ENCODE data around the gene CFAP45.
A peak's percentile ranks its signal among the peaks of the same experiment; 100 is the strongest.
"Not testable (repeated sequence)": the region's sequence is repeated elsewhere in the genome, so short reads cannot be mapped to it uniquely, and the experiment has no call there.

Gene CFAP45

DNA sequence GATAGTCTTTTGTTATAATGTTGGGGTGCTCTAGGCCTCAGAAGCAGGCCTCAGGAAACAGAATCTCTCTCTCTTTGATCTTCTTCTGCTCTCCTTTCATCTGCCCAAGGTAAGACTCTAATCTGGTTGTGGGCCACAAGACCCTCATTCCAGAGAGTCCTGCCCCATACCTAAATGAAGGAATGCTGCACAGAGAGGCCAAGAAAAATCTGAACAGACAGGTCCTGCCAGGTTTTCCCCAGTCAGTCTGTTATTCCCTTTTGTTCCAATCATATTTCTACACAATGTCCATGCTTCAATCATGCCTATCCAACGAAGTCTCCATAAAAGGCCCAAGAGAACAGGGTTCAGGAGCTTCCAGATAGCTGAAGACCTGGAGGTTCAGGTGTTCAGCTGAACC is 7.0 kb upstream of the CFAP45 start:
- no peak for DNase-seq (ENCODE audit: low read depth in 2 of 2)

DNA sequence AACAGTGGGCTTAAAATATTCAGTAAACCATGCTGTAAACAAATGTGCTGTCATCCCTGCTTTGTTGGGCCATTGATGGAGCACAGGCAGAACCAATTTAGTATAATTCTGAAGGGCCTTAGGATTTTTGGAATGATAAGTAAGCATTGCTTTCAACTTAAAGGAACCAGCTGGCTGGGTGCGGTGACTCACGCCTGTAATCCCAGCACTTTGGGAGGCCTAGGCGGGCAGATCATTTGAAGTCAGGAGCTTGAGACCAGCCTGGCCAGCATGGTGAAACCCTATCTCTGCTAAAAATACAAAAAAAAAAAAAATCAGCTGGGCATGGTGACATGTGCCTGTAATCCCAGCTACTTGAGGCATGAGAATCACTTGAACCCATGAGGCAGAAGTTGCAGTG is 4.1 kb upstream of the CFAP45 start:
- DNase-seq (ENCODE audit: low read depth in 2 of 2), result not testable (repeated sequence)

DNA sequence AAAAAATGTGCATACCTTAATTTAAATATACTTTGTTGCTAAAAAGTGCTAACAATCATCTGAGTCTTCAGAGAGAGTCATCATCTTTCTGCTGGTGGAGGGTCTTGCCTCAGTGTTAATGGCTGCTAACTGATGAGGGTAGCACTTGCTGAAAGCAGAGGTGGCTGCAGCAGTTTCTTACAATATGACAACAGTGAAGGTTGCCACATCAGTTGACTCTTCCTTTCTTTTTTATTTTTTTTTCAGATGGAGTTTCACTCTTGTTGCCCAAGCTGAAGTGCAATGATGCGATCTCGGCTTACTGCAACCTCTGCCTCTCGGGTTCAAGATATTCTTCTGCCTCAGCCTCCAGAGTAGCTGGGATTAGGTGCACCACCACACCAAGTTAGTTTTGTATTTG is 2.6 kb upstream of the CFAP45 start:
- DNase-seq (ENCODE audit: low read depth in 2 of 2), result no peak

DNA sequence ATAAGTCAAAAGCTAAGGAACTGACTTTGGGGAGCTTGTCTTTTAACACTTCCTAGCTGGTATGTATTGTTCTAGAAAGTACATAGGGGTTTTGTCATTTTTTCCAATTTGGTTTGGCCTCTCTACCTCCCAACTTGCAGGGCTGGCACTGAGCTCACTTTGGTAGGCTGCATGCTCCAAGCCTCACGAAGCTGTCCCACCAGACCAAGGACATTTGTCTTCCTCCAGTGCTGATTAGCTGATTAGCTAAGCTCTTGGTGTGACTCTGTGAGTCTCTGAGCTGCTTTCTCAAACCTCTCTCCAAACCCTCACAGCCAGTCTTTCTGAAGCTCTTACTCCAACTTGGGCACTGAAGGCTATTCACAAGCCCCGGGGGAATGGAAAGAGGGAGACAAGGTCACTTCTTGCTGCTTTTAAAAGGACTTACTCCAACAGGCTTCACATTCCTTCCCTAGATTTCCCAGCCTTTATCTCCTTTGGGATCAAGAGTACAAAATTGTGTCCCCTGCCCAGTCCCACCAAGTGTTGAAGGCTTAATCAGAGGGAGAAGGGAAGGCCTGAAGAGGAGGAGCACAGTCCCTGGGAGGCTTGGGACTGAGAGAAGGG is 893 bp upstream of the CFAP45 start:
- DNase-seq (ENCODE audit: low read depth in 2 of 2), result no peak

DNA sequence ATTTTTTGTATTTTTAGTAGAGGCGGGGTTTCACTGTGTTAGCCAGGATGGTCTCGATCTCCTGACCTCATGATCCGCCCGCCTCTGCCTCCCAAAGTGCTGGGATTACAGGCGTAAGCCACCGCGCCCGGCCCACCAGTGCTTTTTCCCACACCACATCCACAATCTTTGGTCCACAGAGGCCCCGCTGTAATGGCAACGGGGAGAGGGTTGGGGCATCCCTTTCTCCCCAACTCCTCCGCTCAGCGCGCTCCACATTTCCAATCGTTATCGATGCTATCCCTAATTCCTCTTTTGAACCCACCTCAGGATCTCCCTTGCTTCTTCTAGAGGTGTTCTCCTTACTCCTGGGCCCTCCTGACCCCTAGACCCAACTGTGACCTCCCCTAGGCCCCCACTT is 331 bp downstream of the CFAP45 start:
- DNase-seq (ENCODE audit: low read depth in 2 of 2), result not testable (repeated sequence)

DNA sequence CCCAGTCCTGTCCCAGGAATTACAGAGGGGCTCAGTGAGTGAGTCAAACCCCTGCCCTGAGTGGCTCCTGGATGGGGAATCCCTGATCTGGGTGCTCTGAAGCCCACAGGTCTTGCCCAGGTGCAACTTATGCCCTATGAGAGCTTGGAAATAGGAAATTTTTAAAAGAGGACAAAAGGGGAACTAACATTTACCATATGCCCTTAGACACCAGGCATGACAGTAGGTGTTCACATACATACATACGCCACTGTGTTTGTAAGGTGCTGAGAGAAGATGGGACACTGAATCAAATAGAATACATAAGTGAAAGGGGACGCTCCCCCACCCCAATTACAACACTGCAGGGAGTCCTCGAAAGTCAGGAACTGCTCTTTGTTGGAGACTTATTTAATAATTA is 1.4 kb downstream of the CFAP45 start:
- no peak for DNase-seq (ENCODE audit: low read depth in 2 of 2)

DNA sequence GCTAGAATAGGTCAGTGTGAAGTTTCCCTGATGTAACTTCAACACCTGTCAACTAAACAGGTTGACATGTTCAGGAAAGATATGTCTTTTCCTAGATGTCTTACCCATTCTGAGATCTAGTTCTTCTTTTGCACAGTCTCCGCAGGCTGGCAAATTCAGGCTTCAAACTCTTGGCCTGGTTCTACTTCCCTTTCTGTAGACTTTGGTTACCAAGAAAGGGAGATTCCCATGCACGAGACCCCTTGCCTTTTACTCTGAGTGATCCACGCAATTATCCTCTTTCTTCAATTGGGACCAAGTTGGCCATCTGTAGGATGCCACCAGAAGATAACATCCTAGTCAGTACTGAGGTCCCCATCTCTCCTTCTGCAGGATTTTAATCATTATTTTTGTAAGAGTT is 2.0 kb downstream of the CFAP45 start:
- no peak for DNase-seq (ENCODE audit: low read depth in 2 of 2)

DNA sequence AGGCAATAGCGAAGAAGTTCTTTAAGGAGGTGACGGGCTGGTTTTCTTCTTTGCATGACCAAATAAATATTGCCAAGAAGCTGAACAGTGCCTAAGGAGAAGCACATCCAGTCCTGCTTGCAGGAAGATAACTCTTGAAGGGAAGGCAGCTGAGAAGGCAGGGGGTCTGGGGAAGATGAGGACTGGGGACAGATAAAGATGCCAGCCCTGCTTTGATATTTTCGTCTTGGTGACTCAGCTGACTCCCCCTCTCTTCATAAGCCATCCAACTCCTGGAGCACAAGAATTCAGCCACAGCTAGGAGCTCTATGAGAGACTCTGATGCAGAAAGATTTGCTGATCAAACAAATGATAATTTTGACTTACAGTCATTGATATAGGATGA is 3.4 kb downstream of the CFAP45 start:
- no peak for DNase-seq (ENCODE audit: low read depth in 2 of 2)

DNA sequence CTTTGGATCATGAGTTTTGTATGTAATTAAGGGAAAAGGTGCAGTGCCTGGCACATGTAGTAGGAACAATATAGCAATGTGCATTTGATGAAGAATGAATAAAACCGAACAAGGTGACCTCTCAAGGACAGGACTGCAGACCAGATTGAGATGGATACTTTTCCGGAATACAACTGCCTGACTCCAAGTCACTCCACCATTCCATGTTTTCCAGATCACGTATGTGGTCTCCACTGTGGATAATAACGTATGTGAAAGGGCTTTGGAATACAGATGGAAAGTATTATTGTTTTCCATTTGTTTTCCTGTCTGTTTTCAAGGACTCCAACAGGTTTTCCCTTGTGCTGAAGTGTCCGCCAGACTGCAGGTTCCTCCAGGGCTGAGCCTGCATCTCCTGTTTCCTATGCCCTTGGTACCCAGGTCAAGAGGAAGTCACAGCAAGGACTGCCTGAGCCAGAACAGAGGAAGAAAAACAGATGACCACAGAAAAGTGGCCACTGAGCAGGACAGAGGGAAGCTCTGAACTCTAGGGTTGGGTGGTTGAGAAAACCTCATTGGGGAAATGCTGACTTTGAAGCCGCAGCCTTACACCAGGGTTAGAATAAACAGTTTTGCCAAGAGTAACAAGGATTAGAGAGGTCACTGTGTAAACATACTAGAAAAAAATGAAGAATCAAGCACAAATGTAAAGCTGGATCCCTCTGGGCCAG is 4.0 kb downstream of the CFAP45 start:
- no peak for DNase-seq (ENCODE audit: low read depth in 2 of 2)

DNA sequence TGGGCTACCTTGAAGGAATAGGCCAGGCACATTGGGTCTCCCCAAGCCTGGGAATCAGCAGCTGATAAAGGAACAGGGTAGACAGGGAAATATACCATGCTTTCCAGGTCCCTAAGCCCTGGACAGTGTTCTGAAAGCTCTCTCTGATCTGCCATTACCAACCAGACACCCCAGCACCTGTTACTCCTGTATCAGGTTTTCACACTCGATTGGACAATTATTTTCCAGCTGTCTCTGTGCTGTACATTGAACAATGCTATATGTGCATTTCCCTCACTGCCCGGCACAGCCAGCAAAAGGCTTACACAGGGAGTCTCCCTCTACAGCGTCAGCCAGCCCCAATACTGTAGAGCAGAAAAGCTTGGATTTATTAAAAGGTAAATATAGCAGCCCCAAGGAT is 4.7 kb downstream of the CFAP45 start:
- no peak for DNase-seq (ENCODE audit: low read depth in 2 of 2)

DNA sequence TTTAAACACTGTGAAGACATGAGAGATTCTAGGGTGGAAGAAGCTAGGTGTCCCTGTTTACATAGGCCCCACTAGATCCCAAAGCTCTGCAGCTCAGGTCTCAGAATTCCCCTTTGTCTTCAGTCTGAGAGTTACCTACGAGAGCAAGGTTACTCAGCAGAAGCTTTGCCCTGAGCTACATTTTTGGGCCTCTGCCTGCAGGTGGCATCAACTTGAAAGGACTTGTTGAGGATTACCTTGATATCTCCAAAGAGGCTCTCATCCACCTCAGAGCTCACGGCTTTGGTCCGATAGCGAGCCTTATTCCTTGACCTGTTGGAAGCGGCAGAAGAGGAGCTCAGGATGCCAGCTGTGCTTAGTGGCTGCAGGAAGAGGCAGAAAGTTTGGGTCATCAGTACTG is 7.0 kb downstream of the CFAP45 start:
- no peak for DNase-seq (ENCODE audit: low read depth in 2 of 2)

DNA sequence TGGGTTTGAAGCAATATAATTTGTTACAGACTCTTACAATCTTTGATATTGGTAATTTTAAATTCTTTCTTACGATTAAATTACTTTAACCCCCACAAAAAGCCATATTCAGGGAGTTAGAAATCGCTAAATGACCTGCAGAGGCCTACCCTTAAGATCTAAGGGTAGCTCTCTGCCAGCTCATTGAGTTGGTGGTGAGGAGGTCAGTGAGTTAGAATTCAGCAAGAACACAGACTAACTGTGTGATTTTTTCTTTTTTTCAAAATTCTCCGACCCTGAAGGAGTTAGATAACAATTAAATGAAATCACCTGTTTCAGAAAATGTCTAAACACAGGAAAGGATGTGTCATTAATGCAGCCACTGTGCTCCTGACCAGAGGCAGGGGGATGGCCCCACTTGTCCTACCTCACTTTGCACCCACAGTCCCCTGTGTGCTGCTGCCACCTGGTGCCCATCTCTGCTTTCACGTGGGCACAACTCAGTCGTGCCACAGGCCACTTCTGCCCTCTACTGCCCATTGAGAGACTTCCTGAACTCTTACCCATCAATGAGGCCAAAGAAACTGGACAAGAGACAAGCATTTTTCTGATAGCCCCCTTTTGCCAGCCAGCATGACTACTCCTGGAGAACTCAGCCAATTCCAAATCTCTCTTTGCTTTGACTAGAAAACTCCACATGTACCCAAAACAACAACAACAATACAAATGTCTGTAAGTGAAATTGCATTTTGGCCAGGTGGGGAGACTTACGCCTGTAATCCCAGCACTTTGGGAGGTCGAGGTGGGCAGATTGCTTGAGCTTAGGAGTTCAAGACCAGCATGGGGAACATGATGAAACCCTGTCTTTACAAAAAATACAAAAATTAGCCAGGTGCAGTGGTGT is 8.4 kb downstream of the CFAP45 start:
- DNase-seq (ENCODE audit: low read depth in 2 of 2), result peak; percentile 57 to 62

DNA sequence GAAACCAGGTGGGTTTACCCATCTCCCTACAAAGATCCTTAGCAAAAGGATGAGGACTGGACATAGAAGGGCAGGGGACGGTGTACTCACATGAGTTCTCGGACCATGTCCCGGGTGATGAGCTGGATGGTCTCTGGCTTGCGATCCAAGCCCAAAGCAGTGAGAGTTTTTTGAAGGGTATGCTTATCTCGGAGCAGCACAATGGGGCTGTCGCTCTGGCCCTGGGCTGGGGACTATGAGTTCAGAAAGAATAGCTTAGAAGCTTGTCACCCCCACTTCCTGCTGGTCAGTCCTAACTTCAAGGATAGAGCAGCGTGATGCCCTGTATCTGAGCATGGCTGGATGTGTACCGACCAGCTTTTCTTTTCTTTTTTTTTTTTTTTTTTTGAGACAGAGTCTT is 9.6 kb downstream of the CFAP45 start:
- no peak for DNase-seq (ENCODE audit: low read depth in 2 of 2)

DNA sequence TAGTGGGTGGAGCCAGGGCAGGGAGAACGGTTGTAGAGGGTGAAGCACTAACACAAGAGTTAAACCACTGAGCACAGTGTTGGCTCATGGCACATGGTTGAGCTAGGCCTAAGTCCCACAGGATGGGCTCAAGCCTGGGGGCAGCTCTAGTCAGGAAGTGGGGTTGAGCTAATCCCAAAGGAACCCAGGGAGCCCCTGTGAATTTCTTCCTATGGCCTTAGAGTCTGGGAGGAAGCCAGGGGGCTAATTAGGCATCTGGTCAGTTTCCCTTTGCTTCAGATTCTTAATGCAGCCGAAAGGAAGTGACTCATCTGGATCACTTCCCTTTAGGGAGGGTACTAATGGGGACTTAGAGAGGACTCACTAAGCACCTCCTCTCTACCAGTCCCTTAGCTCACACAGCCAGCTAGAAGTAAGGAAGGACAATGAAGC is 10.1 kb downstream of the CFAP45 start:
- no peak for DNase-seq (ENCODE audit: low read depth in 2 of 2)

DNA sequence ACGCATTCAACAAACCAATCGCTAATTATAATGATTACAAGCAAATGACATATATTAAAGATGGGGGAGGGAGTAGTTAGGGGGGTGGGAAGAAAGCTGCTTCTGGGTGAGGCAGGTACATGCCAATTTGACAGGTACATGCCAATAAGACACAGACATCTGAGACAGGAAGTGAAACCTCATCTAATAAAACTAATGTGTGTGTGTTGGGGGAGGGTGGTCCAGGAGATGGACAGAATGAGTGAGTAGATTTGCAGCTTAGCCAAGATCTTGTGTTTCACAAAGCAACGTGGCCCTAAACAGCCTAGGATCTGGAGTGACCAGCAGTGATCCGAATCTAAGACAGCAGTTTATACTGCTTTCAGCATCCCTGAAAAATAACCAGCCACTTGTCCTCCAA is 10.8 kb downstream of the CFAP45 start:
- DNase-seq (ENCODE audit: low read depth in 2 of 2), result no peak

DNA sequence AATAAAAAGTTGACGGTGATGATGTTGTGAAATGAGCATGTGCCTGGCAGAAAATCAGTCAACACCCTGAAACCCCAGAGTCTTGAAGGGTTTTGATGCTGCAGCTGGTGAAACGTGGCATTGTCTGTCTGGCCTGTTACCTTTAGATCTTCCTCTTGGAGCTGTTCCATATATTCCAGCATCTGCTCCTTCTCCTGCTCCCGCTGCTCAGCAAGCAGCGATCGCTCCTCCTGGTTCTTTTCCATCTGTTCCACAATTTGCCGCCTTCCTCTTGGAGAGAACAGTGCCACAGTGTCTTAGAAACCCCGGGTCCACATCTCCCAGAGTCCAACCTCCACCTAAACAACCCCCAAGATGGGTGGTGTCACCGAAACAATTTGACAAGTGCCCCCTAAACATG is 15.7 kb downstream of the CFAP45 start:
- DNase-seq (ENCODE audit: low read depth in 2 of 2), result no peak

DNA sequence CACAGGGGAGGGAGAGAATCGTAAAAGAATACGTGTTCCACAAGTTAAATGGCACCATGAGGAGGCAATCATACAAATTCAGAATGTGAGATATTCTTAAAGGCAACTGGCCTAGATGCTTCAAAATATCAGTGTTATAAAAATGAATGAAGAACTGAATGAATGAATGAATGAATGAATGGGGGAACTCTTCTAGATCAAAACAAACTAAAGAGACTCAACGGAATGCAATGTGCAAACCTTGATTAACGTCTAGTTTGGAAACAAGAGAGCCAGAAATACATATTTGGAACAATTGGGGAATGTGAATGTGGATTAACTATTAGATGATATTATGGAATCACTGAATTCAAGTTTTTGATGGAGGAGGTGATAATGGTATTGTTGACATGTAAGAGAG is 16.8 kb downstream of the CFAP45 start:
- DNase-seq (ENCODE audit: low read depth in 2 of 2), result no peak

DNA sequence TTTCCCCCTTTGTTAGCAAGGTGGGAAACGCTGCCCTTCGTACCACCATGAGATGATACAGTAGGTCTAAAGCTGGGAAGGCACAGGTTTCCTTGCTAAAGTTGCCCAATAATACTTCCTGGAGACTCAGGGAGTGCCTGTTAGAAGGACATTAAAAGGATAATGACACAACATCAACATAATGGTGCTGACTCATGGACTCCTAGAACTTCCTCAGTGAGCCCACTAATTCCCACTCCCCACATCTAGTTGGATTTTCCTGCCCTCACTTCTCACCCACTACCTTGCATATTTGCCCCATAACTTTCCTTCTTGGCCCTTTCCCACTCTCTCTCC is 17.5 kb downstream of the CFAP45 start:
- DNase-seq (ENCODE audit: low read depth in 2 of 2), result no peak

DNA sequence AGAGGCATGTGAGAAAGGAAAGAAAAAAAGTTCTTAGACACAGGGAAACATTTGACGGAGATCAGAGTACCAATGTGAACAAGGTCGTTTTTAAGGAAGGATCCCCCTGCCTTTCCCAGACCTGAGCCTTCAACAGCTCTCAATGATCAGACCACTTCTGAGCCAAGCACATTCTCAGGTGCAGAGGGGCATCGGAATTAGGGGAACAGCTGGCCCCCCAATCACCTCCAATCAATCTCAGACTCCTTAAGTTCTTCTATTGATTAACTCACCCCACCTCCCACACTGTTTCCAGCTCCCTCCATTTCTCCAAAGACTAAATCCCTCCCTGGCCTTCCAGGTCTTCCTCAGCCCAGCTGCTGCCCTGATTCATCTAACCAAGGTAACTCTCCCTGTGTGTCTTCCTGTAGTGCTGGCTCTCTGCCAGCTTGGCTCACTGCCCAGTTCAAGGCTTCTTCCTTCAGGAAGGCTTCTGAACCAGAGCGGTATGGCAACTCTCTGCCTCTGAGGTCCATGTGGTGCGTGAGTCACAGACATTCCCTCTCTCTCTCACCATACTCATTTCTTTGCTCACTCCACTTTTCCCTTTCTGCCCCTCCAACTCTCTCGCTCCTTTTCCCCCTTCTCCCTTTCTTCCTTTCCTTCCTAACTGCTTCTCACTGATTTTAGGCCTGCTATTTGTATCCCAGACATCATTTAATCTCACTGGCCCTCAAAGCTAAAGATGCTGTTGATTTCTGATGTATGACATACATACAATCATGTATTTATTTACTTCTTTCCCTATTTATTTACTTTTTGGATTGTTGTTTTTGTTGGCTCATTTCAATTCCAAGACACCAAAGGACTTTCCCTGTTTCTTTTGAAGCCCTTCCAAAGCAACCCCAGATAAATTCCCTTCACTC is 18.1 kb downstream of the CFAP45 start:
- DNase-seq (ENCODE audit: low read depth in 2 of 2), result peak in 1 of 2 donors; percentile 5

DNA sequence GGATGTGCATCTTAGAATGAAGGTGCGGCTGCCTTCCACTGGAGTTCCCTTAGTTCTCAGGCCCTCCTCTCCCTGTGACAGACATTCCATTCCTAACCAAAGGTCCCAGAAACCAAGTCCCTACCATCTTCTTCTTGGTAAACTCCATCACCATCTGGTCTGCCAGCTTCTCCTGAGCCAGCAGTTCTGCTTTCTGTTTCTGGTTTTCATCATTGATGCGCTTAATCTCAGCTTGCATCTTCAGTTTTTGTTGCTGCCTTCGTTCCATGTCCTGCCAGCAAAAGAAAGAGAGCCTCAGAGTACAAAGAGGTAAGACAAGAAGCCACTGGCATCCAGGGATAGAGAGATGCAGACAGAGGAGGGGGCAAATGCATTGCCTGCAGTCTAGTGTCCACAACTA is 19.5 kb downstream of the CFAP45 start:
- DNase-seq (ENCODE audit: low read depth in 2 of 2), result no peak

DNA sequence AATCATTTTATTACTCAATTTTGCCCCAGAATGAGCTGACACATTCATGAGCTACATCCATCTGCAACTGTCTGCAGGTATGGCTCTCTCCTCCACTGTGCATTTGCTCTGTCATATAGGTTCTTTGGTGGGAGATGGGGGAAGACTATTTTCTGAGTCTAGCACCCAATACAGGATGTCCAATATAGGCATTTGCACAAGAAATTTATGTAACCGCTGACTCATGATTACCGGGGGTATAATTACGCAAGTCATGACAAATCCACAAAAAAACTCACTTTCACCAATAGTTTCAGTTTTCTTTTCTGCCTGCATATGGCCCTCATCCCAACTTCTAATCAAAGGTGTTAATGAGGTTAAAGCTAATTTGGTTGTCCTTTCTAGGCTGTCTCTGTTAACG is 20.0 kb downstream of the CFAP45 start:
- DNase-seq (ENCODE audit: low read depth in 2 of 2), result no peak

DNA sequence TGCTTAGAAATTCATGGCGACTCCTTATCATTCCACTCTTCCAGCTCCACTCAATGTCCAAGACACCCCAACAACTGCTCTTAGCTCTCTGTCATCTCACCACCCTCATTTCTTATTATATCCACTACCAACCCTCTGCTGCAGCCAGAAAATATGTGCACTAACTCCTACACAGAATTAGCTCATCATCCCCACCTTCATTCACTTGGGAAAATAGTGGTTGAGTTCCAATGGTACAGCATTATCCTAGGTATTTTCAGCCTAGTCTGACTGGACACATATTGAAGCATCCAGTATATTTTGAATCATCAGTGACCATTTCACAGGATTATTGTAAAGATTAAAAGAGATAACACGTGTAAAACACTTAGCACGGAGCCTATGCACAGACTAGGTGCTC is 20.8 kb downstream of the CFAP45 start:
- no peak for DNase-seq (ENCODE audit: low read depth in 2 of 2)
